Measurements from ENCODE around the gene LDLRAD3. TPM values are rescaled to one million over a fixed set of nuclear protein-coding genes. Genes with fewer than 3 reads are reported as not detected.
"Not testable (repeated sequence)": the region's sequence is repeated elsewhere in the genome, so short reads cannot be mapped to it uniquely, and the experiment has no call there.

The LDLRAD3 gene
- total RNA-seq, 1 experiment from 2014 or later, result 19.0 TPM

GRCh38 chr11:35911616-35912165 is 32.2 kb upstream of the LDLRAD3 start (continued):
- TF ChIP-seq CTCF (IDR thresholded peaks at IDR 0.05 in 2 of 3, conservative IDR thresholded peaks at IDR 0.05 in 1 of 3; ENCODE audit: borderline replicate concordance in 1 of 3, insufficient read depth in 1 of 3, low read depth in 2 of 3, low read length in 2 of 3) (no peak), YY1 (IDR thresholded peaks at IDR 0.05; ENCODE audit: extremely low read depth, insufficient replicate concordance, low read depth, low read length) (no peak), EZH2 (IDR thresholded peaks at IDR 0.05) (no peak), SRF (IDR thresholded peaks at IDR 0.05; ENCODE audit: low read depth) (no peak), TCF7L2 (IDR thresholded peaks at IDR 0.05; ENCODE audit: borderline replicate concordance, extremely low read depth, insufficient read depth, insufficient read length) (no peak), POLR2AphosphoS5 (IDR thresholded peaks at IDR 0.05; ENCODE audit: low read depth, low read length) (no peak)

DNA sequence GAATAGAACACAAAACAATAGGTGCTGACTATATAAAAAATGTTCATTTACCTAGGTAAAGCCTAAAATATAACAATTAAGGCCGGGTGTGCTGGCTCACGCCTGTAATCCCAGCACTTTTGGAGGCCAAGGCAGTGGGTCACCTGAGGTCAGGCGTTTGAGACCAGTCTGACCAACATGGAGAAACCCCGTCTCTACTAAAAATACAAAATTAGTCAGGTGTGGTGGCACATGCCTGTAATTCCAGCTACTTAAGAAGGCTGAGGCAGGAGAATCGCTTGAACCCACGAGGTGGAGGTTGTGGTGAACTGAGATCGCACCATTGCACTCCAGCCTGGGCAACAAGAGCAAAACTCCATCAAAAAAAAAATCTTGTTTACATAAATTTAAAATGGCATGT is 31.4 kb upstream of the LDLRAD3 start:
- RAD21 ChIA-PET (ENCODE audit: low non-redundant PET in 1 of 2, low total read pairs in 2 of 2, uncharacterized antibody in 2 of 2, unreplicated experiment in 2 of 2); CTCF ChIA-PET; DNase-seq (ENCODE audit: low read depth, low spot score); POLR2A ChIA-PET; BruUV-seq (replicated peaks); H3K9me2 ChIP-seq (ENCODE audit: insufficient read depth); H3K4me2 ChIP-seq (ENCODE audit: low read length); H4K20me1 ChIP-seq (ENCODE audit: insufficient read depth); H3K4me3 ChIP-seq (replicated peaks in 1 of 2; ENCODE audit: low read depth in 1 of 2, low read length in 2 of 2); intact Hi-C loops (cut with micrococcal nuclease); H3K36me3 ChIP-seq (ENCODE audit: control insufficient read depth in 1 of 2, insufficient read depth in 2 of 2, low read length in 2 of 2); H3K79me2 ChIP-seq (ENCODE audit: insufficient read depth, low read length); H3K27ac ChIP-seq (ENCODE audit: low read depth, low read length); H2AFZ ChIP-seq (ENCODE audit: low read depth, low read length, poor library complexity, severe bottlenecking); ATAC-seq; H3K27me3 ChIP-seq (ENCODE audit: insufficient read depth, low read length); H3K9me3 ChIP-seq (ENCODE audit: control insufficient read depth in 1 of 2, insufficient read depth in 1 of 2, low read depth in 1 of 2, low read length in 2 of 2); H3K9ac ChIP-seq (ENCODE audit: low read length): not testable (repeated sequence)
- peaks cover 13 to 15% of the 10 kb centered on the region in 2 experiments; a peak in 3 of 4 replicates for H3K4me1 ChIP-seq (ENCODE audit: control insufficient read depth in 1 of 2, insufficient read depth in 2 of 2, low read length in 2 of 2)
